ENCODE measurements around the gene CCDC12. TPM values are rescaled to one million over a fixed set of nuclear protein-coding genes. Genes with fewer than 3 reads are reported as not detected.

The CCDC12 gene
- total and polyA plus RNA-seq, 9 of the 15 experiments (the other 6 are each of a cell fraction or from before 2014, with no cell fraction given), result 8.9 to 201 (median 86.9) TPM

- Histone ChIP-seq H3K27ac (ENCODE audit: extremely low read depth, low read depth, low read length) (no peak overlapping the region), H3K9me3 (replicated peaks; ENCODE audit: control insufficient read depth, insufficient read depth, low read depth, low read length) (no peaks in the 10 kb centered on the region), H3K79me2 (ENCODE audit: control insufficient read depth, insufficient read depth, low read length) (no peaks in the 10 kb centered on the region), H3K27me3 (ENCODE audit: control insufficient read depth in 2 of 2, insufficient read depth in 2 of 2, low read length in 2 of 2) (no peaks in the 10 kb centered on the region), H4K20me1 (replicated peaks; ENCODE audit: control insufficient read depth, insufficient read depth, low read length) (no peaks in the 10 kb centered on the region), H3K4me1 (replicated peaks in 1 of 2; ENCODE audit: control insufficient read depth in 2 of 2, insufficient read depth in 2 of 2, low read length in 2 of 2) (peaks cover 0 to 14% of the 10 kb centered on the region in 2 experiments; a peak in 1 of 5 replicates), H3K36me3 (ENCODE audit: control insufficient read depth, insufficient read depth, low read length) (peaks cover 68% of the 10 kb centered on the region; the same call in 2 of the 3 replicates), H3K4me2 (ENCODE audit: insufficient read depth, low read length) (no peak overlapping the region), H3K4me3 (no peak overlapping the region), H3K9ac (ENCODE audit: insufficient read depth in 1 of 2, low read depth in 2 of 2, low read length in 2 of 2) (no peak overlapping the region), H3K9me1 (ENCODE audit: control insufficient read depth, insufficient read depth, low read length) (no peaks in the 10 kb centered on the region), H2AFZ (ENCODE audit: low read depth, low read length) (no peak overlapping the region)
- FAIRE-seq (no peak), ATAC-seq (no peak), DNase-seq (ENCODE audit: extremely low read depth in 1 of 4, low spot score in 3 of 4) (no peak)
- TF ChIP-seq USF1 (CRISPR knock-in tag; IDR thresholded peaks at IDR 0.05) (0 out of 2 replicates have a peak, but pooled peaks have one; percentile 6), KDM5B (IDR thresholded peaks at IDR 0.05; ENCODE audit: insufficient replicate concordance, low read depth, low read length) (no peak), POLR2A (conservative IDR thresholded peaks at IDR 0.05) (peak; percentile 11; the same call in 1 of the 2 replicates), MAX (CRISPR knock-in tag; IDR thresholded peaks at IDR 0.05) (no peak)
- WGBS (ENCODE audit: insufficient coverage, low coverage, missing lambda C conversion rate), result 98% methylated on average over 13 of the region's 13 CpGs
- CTCF ChIA-PET (ENCODE audit: low intra/inter-chr PET ratio), result no interaction called here
- intact Hi-C loops (cut with micrococcal nuclease) (no loop called here), in situ Hi-C loops (cut with MboI) (no loop called here)
- POLR2A ChIA-PET, result interaction anchor here (1.0 kb wide), 1 partner anchor 15 kb away, joined by 3 read pairs; no protein-coding TSS in a partner anchor
- no TSS peak for BruUV-seq (replicated peaks)
Measured at GRCh38 chr3:47008234-47008796, 31.8 kb upstream of the CCDC12 start.
